ENCODE data around the gene FCER2. TPM values are rescaled to one million over a fixed set of nuclear protein-coding genes. Genes with fewer than 3 reads are reported as not detected.

FCER2 gene
- total RNA-seq, 3 donors from 2014 or later (not counting 1 experiment from before 2014, with no cell fraction given), result 0.52 to 1.2 (median 1.0) TPM

DNA sequence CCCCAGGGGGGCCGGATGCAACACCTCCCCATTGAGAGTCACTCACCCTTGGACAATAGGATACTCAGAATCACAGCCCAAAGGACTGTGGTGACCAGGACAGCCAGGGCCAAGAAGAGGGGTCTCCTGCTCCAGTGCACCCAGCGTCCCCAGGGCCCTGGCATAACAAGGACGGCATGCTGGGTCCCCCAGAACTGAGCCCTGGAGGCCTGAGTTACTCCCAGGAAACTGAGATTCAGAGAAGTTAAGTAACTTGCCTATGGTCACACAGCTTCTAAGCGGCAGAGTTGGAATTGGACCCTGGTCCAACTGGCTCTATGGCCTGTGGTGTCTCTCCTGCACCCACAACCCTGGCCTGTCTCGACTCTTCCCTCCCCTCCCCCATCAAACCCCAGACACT lies 29.7 kb upstream of the FCER2 start:
- Mint-ChIP-seq H3K27ac (no peak overlapping the region), H3K27me3 (ENCODE audit: low read depth in 2 of 2) (peaks cover 46 to 48% of the 10 kb centered on the region in 2 donors), H3K4me1 (no peaks in the 10 kb centered on the region), H3K36me3 (no peaks in the 10 kb centered on the region), H3K9me3 (no peaks in the 10 kb centered on the region), H3K4me3 (no peak overlapping the region)
- Histone ChIP-seq H3K27ac (ENCODE audit: low read length) (no peak overlapping the region), H3K36me3 (ENCODE audit: control insufficient read depth, insufficient read depth, low read length) (no peaks in the 10 kb centered on the region), H3K27me3 (ENCODE audit: control insufficient read depth, insufficient read depth, low read length) (peaks cover 10% of the 10 kb centered on the region), H3K9me3 (ENCODE audit: control insufficient read depth, insufficient read depth, low read length) (no peaks in the 10 kb centered on the region), H3K4me1 (ENCODE audit: control insufficient read depth, insufficient read depth, low read length) (peaks cover 17% of the 10 kb centered on the region), H3K4me3 (ENCODE audit: low read length) (no peak overlapping the region)
- WGBS (ENCODE audit: insufficient coverage), result 91% methylated on average over 5 of the region's 5 CpGs
- intact Hi-C loops (cut with micrococcal nuclease), result no loop called here
- DNase-seq (no peak), ATAC-seq (no peak)
- TF ChIP-seq, protein P1, sequence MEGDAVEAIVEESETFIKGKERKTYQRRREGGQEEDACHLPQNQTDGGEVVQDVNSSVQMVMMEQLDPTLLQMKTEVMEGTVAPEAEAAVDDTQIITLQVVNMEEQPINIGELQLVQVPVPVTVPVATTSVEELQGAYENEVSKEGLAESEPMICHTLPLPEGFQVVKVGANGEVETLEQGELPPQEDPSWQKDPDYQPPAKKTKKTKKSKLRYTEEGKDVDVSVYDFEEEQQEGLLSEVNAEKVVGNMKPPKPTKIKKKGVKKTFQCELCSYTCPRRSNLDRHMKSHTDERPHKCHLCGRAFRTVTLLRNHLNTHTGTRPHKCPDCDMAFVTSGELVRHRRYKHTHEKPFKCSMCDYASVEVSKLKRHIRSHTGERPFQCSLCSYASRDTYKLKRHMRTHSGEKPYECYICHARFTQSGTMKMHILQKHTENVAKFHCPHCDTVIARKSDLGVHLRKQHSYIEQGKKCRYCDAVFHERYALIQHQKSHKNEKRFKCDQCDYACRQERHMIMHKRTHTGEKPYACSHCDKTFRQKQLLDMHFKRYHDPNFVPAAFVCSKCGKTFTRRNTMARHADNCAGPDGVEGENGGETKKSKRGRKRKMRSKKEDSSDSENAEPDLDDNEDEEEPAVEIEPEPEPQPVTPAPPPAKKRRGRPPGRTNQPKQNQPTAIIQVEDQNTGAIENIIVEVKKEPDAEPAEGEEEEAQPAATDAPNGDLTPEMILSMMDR (IDR thresholded peaks at IDR 0.05), result no peak

DNA sequence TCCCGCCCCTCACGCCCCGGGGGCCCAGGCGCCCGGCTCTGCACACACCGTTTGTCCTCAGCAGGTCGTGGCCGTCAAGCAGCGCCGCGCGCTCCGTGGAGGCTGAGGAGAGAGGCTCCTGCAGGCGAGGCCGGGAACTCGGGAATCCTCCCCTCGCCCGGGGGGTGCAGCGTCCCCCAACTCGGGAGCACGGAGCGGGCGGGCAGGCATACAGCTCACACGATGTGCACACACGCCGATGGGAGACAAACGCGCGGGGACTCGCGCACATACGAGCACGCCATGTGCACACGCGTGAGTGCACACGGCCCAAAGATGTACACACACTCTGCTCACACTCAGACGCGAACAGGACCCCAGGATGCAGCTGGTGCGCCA lies 29.3 kb upstream of the FCER2 start:
- Histone ChIP-seq H3K27ac (ENCODE audit: low read length) (no peak overlapping the region), H3K4me1 (ENCODE audit: control insufficient read depth, insufficient read depth, low read length) (peaks cover 17% of the 10 kb centered on the region), H3K9me3 (ENCODE audit: control insufficient read depth, insufficient read depth, low read length) (no peaks in the 10 kb centered on the region), H3K27me3 (ENCODE audit: control insufficient read depth, insufficient read depth, low read length) (peaks cover 10% of the 10 kb centered on the region), H3K36me3 (ENCODE audit: control insufficient read depth, insufficient read depth, low read length) (no peaks in the 10 kb centered on the region), H3K4me3 (ENCODE audit: low read length) (no peak overlapping the region)
- no peak overlapping the region for H3K27ac Mint-ChIP-seq
- no peak overlapping the region for H3K4me3 Mint-ChIP-seq
- no peaks in the 10 kb centered on the region for H3K9me3 Mint-ChIP-seq
- no peak for ATAC-seq
- 74% methylated on average over 39 of the region's 39 CpGs for WGBS (ENCODE audit: insufficient coverage)
- intact Hi-C loops (cut with micrococcal nuclease), result no loop called here
- peaks cover 45 to 46% of the 10 kb centered on the region in 2 donors for H3K27me3 Mint-ChIP-seq (ENCODE audit: low read depth in 2 of 2)
- TF ChIP-seq, protein P1 (IDR thresholded peaks at IDR 0.05), result no peak
- no peaks in the 10 kb centered on the region for H3K4me1 Mint-ChIP-seq
- H3K36me3 Mint-ChIP-seq, result no peaks in the 10 kb centered on the region
- no peak for DNase-seq

DNA sequence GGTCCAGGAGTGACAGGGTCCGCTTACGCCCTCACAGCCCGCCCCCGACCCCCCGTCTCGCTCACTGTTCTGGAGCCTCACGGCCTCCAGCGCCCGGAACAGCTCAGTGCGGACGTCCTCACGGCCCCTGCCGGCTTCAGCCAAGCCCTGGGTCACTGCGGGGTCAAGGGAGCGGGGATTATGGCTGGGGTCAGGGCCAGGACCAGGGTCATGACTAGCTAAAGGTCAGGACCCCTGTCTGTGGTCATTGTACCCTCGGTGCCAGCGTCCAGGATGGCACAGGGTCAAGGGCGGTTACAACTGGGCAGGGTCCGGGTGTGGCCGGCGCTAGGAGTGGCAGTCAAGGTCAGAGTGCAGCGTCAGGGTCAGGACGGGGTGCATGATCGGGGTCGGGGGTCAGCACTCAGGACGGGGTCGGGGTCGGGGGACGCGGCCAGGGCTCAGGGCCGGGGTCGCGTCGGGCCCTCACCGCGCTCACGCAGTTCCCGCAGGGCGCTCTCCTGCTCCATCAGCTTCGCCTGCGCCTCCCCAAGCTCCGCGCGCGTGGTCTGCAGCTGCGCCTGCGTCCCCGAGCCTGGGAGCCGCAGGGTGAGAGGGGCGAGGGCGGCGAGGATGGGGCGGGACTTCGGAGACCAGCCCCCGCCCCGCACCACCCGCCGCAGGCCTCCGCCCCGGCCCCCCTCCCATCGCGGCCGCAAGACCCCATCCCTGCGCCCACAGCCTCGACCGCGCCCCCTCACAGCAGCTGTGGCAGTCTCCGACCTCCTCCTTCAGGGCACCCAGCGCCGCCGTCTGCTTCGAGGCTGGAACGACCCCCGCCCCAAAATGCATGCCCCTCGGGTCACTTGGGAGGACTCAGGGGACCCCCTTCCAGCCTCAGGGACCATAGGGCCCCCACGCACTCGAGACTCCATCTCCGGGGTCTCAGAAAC lies 28.6 kb upstream of the FCER2 start:
- TF ChIP-seq, protein P1 (IDR thresholded peaks at IDR 0.05), result no peak
- Mint-ChIP-seq H3K36me3 (no peaks in the 10 kb centered on the region), H3K27me3 (ENCODE audit: low read depth in 2 of 2) (peaks cover 45 to 46% of the 10 kb centered on the region in 2 donors), H3K27ac (no peak overlapping the region), H3K4me1 (no peaks in the 10 kb centered on the region), H3K9me3 (no peaks in the 10 kb centered on the region), H3K4me3 (no peak overlapping the region)
- no peaks in the 10 kb centered on the region for H3K36me3 ChIP-seq (ENCODE audit: control insufficient read depth, insufficient read depth, low read length)
- no peaks in the 10 kb centered on the region for H3K9me3 ChIP-seq (ENCODE audit: control insufficient read depth, insufficient read depth, low read length)
- no peak for DNase-seq
- WGBS (ENCODE audit: insufficient coverage), result 6% methylated on average over 78 of the region's 78 CpGs
- H3K27me3 ChIP-seq (ENCODE audit: control insufficient read depth, insufficient read depth, low read length), result peaks cover 10% of the 10 kb centered on the region
- peaks cover 17% of the 10 kb centered on the region for H3K4me1 ChIP-seq (ENCODE audit: control insufficient read depth, insufficient read depth, low read length)
- H3K27ac ChIP-seq (ENCODE audit: low read length), result no peak overlapping the region
- H3K4me3 ChIP-seq (ENCODE audit: low read length), result no peak overlapping the region
- ATAC-seq, result no peak
- intact Hi-C loops (cut with micrococcal nuclease), result no loop called here
